Urinary bladder (tissue), 4 donors: ENCODE data around the gene ANO9. TPM values are rescaled to one million over a fixed set of nuclear protein-coding genes. Genes with fewer than 3 reads are reported as not detected.

Experiments
- DNase-seq: peaks from one replicate; pipeline ENCODE4 v3.0.0-alpha.2; 2015; ENCODE audit errors: extremely low spot score
- H3K27ac ChIP-seq: one replicate; pipeline ENCODE4 v1.5.1; 2013; ENCODE audit warnings: low read depth, mild to moderate bottlenecking, moderate library complexity
- H3K36me3 ChIP-seq: one replicate; pipeline ENCODE4 v1.6.1; 2013; ENCODE audit warnings: mild to moderate bottlenecking, moderate library complexity; ENCODE audit not compliant: insufficient read depth
- H3K4me1 ChIP-seq: one replicate; pipeline ENCODE4 v1.6.1; 2013; ENCODE audit warnings: mild to moderate bottlenecking, moderate library complexity; ENCODE audit not compliant: insufficient read depth
- H3K4me3 ChIP-seq: one replicate; pipeline ENCODE4 v1.5.1; 2013; ENCODE audit warnings: low read depth, low read length
- WGBS: extraction: QIAGEN DNeasy Blood & Tissue Kit; methylation state at CpG from one replicate; pipeline ENCODE4 v1.1.7; 2013; 5-methylcytosine and 5-hydroxymethylcytosine counted together
- polyA plus RNA-seq: library from polyadenylated mRNA; stranded (reverse); fragments of 200-250 nt; gene quantifications from one replicate; pipeline ENCODE4 v1.2.3, GENCODE V29; 2013
- total RNA-seq: library from RNA; depleted of rRNA; stranded (reverse); fragments of >200 nt; gene quantifications from one replicate; pipeline ENCODE4 v1.2.3, GENCODE V29; 2014
- donor health status: healthy with polysubstance abuse.
- donor health status: healthy.

ANO9 gene
- total and polyA plus RNA-seq, 2 donors, result 1.3 to 5.1 TPM

- 86% methylated on average over 13 of the region's 13 CpGs for WGBS
- Histone ChIP-seq H3K27ac (no peak overlapping the region), H3K4me3 (no peak overlapping the region), H3K36me3 (no peaks in the 10 kb centered on the region), H3K4me1 (no peaks in the 10 kb centered on the region)
- no peak for DNase-seq
Measured at GRCh38 chr11:453564-453963, 11.8 kb upstream of the ANO9 start.

- WGBS, result 91% methylated on average over 19 of the region's 19 CpGs
- H3K4me1 ChIP-seq, result no peaks in the 10 kb centered on the region
- no peaks in the 10 kb centered on the region for H3K36me3 ChIP-seq
- H3K27ac ChIP-seq, result no peak overlapping the region
- H3K4me3 ChIP-seq, result no peak overlapping the region
- DNase-seq, result no peak
Measured at GRCh38 chr11:452916-453527, 11.2 kb upstream of the ANO9 start.

- H3K4me3 ChIP-seq, result no peak overlapping the region
- no peak for DNase-seq
- WGBS, result 91% methylated on average over 12 of the region's 12 CpGs
- no peak overlapping the region for H3K27ac ChIP-seq
- no peaks in the 10 kb centered on the region for H3K36me3 ChIP-seq
- H3K4me1 ChIP-seq, result no peaks in the 10 kb centered on the region
Measured at GRCh38 chr11:452203-452744, 10.5 kb upstream of the ANO9 start.

- Histone ChIP-seq H3K27ac (no peak overlapping the region), H3K4me1 (no peaks in the 10 kb centered on the region), H3K4me3 (peak overlapping the region; percentile 82), H3K36me3 (no peaks in the 10 kb centered on the region)
- DNase-seq, result no peak
- 86% methylated on average over 14 of the region's 14 CpGs for WGBS
Measured at GRCh38 chr11:451738-452137, 9.9 kb upstream of the ANO9 start.

GRCh38 chr11:450809-451451 is 9.1 kb upstream of the ANO9 start:
- peak overlapping the region; percentile 60 for H3K27ac ChIP-seq

GRCh38 chr11:449889-450808 is 8.3 kb upstream of the ANO9 start, which contains the start of gene PTDSS2:
TSS of gene PTDSS2 (plus strand) at chr11:450279. CDS start at chr11:450456, 177 bp downstream.
- no peaks in the 10 kb centered on the region for H3K36me3 ChIP-seq
- H3K4me3 ChIP-seq, result peak within 1 kb of the TSS; percentile 82
- no peaks in the 10 kb centered on the region for H3K4me1 ChIP-seq
- peak within 1 kb of the TSS; percentile 60 for H3K27ac ChIP-seq
- WGBS, result under 1% methylated on average over 108 of the region's 108 CpGs
- peak; percentile 89 for DNase-seq

More at GRCh38 chr11:450809-451451, 9.1 kb upstream of the ANO9 start:
- no peaks in the 10 kb centered on the region for H3K36me3 ChIP-seq
- WGBS, result 1% methylated on average over 46 of the region's 46 CpGs
- peak overlapping the region; percentile 82 for H3K4me3 ChIP-seq
- no peak for DNase-seq
- H3K4me1 ChIP-seq, result no peaks in the 10 kb centered on the region

GRCh38 chr11:447923-448731 is 6.3 kb upstream of the ANO9 start:
- no peaks in the 10 kb centered on the region for H3K36me3 ChIP-seq
- H3K4me1 ChIP-seq, result no peaks in the 10 kb centered on the region
- 2% methylated on average over 55 of the region's 55 CpGs for WGBS

GRCh38 chr11:446891-447290 is 5.1 kb upstream of the ANO9 start:
- Histone ChIP-seq H3K36me3 (no peaks in the 10 kb centered on the region), H3K27ac (no peak overlapping the region), H3K4me3 (no peak overlapping the region), H3K4me1 (no peaks in the 10 kb centered on the region)
- DNase-seq, result no peak
- WGBS, result 66% methylated on average over 7 of the region's 7 CpGs

More at GRCh38 chr11:447923-448731, 6.3 kb upstream of the ANO9 start:
- peak; percentile 77 for DNase-seq
- H3K4me3 ChIP-seq, result peak overlapping the region; percentile 34
- peak overlapping the region; percentile 78 for H3K27ac ChIP-seq

- WGBS, result 59% methylated on average over 20 of the region's 20 CpGs
- Histone ChIP-seq H3K36me3 (no peaks in the 10 kb centered on the region), H3K4me1 (no peaks in the 10 kb centered on the region), H3K27ac (no peak overlapping the region), H3K4me3 (no peak overlapping the region)
- DNase-seq, result no peak
Measured at GRCh38 chr11:445765-446588, 4.2 kb upstream of the ANO9 start.

GRCh38 chr11:444396-445144 is 2.8 kb upstream of the ANO9 start:
- Histone ChIP-seq H3K4me1 (no peaks in the 10 kb centered on the region), H3K27ac (no peak overlapping the region), H3K36me3 (no peaks in the 10 kb centered on the region), H3K4me3 (no peak overlapping the region)
- WGBS, result 24% methylated on average over 12 of the region's 12 CpGs
- no peak for DNase-seq

GRCh38 chr11:443542-444199 is 1.9 kb upstream of the ANO9 start:
- 75% methylated on average over 16 of the region's 16 CpGs for WGBS
- Histone ChIP-seq H3K4me3 (no peak overlapping the region), H3K27ac (no peak overlapping the region), H3K4me1 (no peaks in the 10 kb centered on the region), H3K36me3 (no peaks in the 10 kb centered on the region)
- no peak for DNase-seq
